GM20431 (cell line): ENCODE data around the gene MUC20.
"Not testable (repeated sequence)": the region's sequence is repeated elsewhere in the genome, so short reads cannot be mapped to it uniquely, and the experiment has no call there.

Source experiments
- in situ Hi-C: fragments of 300-500 bp; cut with MseI, MboI; formaldehyde crosslinking; loops from one replicate; pipeline ENCODE4 v1.15.0; 2020; ENCODE audit warnings: low sequenced_read_pairs; ENCODE audit not compliant: unreplicated experiment

Gene MUC20

GRCh38 chr3:195692781-195693427 is 27.9 kb upstream of the MUC20 start:
- in situ Hi-C loops = no loop called here

DNA sequence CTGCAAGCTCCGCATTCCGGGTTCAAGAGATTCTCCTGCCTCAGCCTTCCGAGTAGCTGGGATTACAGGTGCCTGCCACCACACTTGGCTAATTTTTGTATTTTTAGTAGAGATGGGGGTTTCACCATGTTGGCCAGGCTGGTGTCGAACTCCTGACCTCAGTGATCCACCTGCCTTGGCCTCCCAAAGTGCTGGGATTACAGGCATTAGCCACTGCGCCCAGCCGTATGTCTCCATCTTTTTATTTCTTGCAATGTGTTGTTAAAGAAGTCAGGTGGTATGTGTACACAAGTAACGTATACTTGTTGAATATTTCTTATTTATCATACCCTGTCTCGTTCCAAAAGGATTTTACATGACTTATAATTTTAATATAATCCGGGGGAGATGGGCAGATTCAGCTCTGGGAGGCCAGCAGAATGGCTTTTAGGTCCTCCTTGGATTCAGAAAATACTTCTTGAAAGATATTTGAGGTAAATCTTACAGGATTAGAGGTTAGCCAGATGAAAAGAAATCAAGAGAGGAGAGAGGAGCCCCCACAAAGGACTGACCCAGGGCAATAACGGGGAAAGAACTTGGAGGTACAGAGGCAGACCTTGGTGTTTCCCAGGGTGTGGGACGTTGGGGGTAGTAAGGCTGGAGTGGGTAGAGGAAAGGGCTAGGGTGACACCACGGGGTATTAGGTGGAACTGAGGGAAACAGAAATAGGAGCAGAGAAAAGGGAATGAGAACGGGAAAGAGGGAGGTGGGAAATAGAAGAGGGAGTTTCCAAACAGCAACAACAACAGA is 27.2 kb upstream of the MUC20 start:
- in situ Hi-C loops = no loop called here

GRCh38 chr3:195694217-195695076 is 26.3 kb upstream of the MUC20 start:
- in situ Hi-C loops = not testable (repeated sequence)

- in situ Hi-C loops = no loop called here
Measured at GRCh38 chr3:195696632-195697278, 24.0 kb upstream of the MUC20 start.

DNA sequence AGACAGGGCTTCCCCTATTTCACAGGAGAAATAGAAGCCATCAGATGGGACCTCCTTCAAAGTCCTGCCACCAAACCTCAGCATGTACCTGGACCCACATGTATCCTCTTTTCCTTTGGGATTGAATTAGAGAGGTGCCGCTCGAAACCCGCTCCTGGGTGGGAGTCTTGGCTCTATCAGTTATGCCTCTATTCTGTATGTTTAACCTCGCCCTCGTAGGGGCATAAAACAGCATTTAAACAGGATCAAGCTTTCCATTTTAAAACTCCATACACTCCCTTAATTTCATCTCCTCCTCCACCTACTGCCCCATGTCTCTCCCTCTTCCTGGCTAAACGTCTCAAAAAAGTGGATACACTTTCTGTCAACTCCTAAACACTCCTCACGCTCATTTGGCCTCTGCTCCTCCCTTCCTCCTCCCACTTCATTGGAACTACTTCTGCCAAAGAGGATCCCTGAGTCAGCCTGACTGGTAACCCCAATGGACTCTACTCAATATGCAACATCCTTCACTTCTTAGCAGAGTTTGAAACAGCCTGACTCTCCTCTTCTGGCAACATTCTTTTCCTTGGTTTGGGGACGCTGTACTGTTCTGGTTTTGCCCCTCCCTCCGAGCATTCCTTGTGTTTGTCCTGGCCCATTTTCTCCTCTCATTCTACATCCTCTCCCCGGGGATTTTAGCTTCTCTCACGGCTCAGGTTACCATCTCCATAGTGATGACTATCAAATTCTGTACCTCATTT is 23.0 kb upstream of the MUC20 start:
- in situ Hi-C loops = no loop called here

DNA sequence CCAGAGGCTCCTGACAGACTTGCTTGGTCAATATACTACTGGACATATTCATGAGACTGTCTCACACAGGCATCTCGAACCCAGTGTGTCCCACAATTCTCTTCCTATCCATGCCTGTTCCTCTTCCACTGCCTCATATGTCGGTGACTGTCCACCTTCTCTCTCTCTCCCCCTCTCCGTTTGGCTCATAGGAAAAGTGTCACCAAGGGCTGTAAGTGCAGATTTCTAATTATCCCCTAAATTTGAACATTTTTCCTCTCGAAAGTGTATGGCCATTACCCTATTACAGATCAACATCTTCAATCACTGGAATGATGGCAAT is 22.5 kb upstream of the MUC20 start:
- in situ Hi-C loops = no loop called here

GRCh38 chr3:195698647-195699387 is 22.0 kb upstream of the MUC20 start:
- in situ Hi-C loops = no loop called here

GRCh38 chr3:195699388-195699771 is 21.4 kb upstream of the MUC20 start:
- in situ Hi-C loops = no loop called here

DNA sequence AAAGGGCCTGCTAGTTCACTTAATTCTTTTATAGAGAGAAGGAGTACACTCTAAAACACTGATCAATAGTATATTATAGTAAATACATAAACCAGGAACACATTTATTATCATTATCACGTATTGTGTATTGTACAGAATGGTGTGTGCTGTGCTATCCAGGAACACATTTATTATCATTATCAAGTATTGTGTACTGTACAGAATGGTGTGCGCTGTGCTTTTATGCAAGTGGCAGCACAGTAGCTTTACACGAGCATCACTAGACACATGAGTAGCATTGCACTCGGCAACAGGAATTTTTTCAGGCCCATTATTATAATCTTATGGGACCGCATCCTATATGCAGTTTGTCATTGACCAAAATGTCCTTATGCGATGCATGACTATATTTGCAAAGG is 20.9 kb upstream of the MUC20 start:
- in situ Hi-C loops = no loop called here

GRCh38 chr3:195700319-195700718 is 20.5 kb upstream of the MUC20 start:
- in situ Hi-C loops = no loop called here

- in situ Hi-C loops = no loop called here
Measured at GRCh38 chr3:195701042-195701915, 19.5 kb upstream of the MUC20 start.

DNA sequence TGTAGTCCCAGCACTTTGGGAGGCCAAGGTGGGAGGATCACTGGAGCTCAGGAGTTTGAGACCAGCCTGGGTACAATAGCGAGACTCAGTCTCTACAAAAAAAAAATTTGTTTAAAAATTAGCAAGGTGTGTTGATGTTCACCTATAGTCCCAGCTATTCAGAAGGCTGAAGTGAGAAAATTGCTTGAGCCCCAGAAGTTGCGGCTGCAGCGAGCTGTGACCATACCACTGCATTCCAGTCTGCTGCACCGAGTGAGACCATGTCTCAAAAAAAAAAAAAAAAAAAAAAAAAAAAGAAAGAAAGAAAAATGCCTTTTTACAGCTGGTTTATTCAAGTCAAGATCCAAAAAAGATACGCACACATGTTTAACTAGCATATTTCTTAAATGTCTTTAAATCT is 17.0 kb upstream of the MUC20 start:
- in situ Hi-C loops = no loop called here

DNA sequence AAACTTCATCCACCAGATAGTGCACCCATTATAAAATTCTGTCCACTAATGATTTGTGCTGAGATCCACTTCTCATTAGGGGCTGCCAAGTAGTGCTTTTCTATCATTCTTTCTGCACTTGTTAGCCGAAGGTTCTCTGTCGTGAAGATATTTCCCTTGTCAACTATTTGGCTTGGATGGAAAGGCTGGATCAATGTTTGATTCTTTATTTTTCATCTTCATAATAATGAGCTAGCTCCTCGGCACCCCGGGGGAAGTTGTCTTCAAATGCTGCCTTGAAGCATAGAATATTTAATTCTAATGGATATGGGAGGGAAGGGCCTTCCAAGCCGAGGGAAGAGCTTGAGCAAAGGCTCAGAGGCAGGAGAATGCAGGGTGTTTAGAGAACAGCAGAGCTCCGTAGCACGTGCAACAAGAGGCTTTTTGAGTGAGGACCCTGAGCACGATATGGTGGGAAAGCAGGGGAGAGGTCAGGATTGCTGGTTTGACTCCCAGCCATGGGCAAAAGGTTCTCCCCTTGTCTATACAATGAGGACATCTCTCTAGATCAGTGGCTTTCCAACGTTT is 16.3 kb upstream of the MUC20 start:
- in situ Hi-C loops = no loop called here

DNA sequence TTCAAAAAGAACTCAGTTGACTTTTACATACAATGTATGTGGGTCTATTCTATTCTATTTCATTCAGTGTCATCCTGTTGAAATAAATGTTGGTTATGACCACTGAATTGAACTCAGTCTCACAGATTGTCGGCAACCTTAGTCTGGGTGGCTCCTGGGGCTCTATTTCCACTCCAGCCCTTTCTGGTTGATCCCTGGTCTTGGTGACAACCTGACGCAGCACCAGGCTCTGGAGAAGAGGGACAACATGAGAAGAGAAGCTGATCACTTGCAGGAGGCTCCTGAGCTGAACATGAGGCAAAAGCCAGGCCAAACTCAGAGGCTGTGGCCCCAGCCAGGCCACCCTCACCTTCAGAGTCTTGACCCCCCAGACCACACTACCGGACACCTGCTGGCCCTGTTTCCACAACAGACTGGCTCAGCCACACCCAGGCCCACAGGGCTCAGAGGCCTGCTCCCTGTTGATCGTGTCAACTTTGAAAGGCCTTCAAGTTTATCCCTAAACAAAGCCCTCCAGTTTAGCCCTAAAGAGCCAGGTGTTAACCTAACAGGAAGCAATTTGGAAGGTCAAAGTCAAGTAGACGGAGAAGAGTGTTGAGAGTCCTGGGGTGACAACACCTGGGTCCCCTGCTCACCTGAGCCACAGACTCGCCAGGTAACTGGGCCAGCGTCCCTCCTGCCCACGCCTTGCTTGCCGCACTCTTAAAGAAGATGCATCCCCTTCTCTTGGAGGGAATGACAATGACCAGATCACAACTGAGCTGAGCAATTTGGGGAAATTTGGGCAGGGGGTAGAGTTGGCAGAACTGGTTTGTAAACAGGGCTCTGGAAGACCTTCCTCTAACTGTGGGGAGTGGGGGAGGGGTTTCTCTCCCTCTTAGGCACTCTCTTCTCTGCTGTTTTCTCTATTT is 15.4 kb upstream of the MUC20 start:
- in situ Hi-C loops = no loop called here

GRCh38 chr3:195708061-195708460 is 12.7 kb upstream of the MUC20 start:
- in situ Hi-C loops = no loop called here

- in situ Hi-C loops = no loop called here
Measured at GRCh38 chr3:195708626-195709481, 11.9 kb upstream of the MUC20 start.
